OCI-LY7 (cell line): ENCODE measurements around the gene GGTA1. TPM values are rescaled to one million over a fixed set of nuclear protein-coding genes. Genes with fewer than 3 reads are reported as not detected.

Source experiments
- BruUV-seq: library from RNA; stranded (reverse); fragments of 400-500 nt; replicated peaks from 2 replicates; lab custom pipeline; 2021; lab: Mats Ljungman, UMichigan
- CTCF ChIA-PET: fragments of 300-600 bp; sonication (Branson Sonifier 250); formaldehyde crosslinking; loops from one replicate; lab custom pipeline; 2022; ENCODE audit warnings: antibody characterized with exemption; ENCODE audit not compliant: unreplicated experiment; lab: Charles Lee
- POLR2A ChIA-PET: fragments of 300-600 bp; sonication (Branson Sonifier 250); formaldehyde crosslinking; loops from one replicate; lab custom pipeline; 2022; ENCODE audit warnings: antibody characterized with exemption; lab: Charles Lee
- DNase-seq: peaks from one replicate; pipeline ENCODE4 v3.0.0-alpha.2; 2015; ENCODE audit warnings: low spot score
- H2AFZ ChIP-seq: fragments of 200-600 bp; sonication (generic), shearing (Covaris generic); 2 replicates; pipeline ENCODE4 v1.6.1; 2014; ENCODE audit warnings: mild to moderate bottlenecking, antibody characterized with exemption, low read length, moderate library complexity
- H3K27ac ChIP-seq: fragments of 200-600 bp; sonication (generic); 2 replicates; pipeline ENCODE4 v1.5.1; 2014; ENCODE audit warnings: mixed run types, low read depth, mild to moderate bottlenecking, moderate library complexity, low read length, inconsistent platforms; ENCODE audit not compliant: poor library complexity, severe bottlenecking
- H3K36me3 ChIP-seq: fragments of 200-600 bp; sonication (generic); 2 replicates; pipeline ENCODE4 v1.6.1; 2014; ENCODE audit warnings: mild to moderate bottlenecking, antibody characterized with exemption, low read length, moderate library complexity, mixed read lengths; ENCODE audit not compliant: insufficient read depth
- H3K4me1 ChIP-seq: fragments of 200-600 bp; sonication (generic); 2 replicates; pipeline ENCODE4 v1.5.1; 2014; ENCODE audit warnings: mild to moderate bottlenecking, low read length; ENCODE audit not compliant: insufficient read depth, poor library complexity, severe bottlenecking
- H3K4me2 ChIP-seq: fragments of 200-600 bp; sonication (generic); 2 replicates; pipeline ENCODE4 v1.6.1; 2014; ENCODE audit warnings: mild to moderate bottlenecking, low read length
- H3K4me3 ChIP-seq: fragments of 200-600 bp; sonication (generic); 2 replicates; pipeline ENCODE4 v1.5.1; 2014; ENCODE audit warnings: mild to moderate bottlenecking, low read depth, low read length; ENCODE audit not compliant: poor library complexity, severe bottlenecking
- H3K79me2 ChIP-seq: fragments of 200-600 bp; sonication (generic); 2 replicates; pipeline ENCODE4 v1.6.1; 2016; ENCODE audit warnings: low read depth, mild to moderate bottlenecking, low read length, moderate library complexity, mixed read lengths; ENCODE audit not compliant: insufficient read depth
- H3K9me2 ChIP-seq: fragments of 200-600 bp; sonication (generic); 2 replicates; pipeline ENCODE4 v1.6.1; 2016; ENCODE audit warnings: mild to moderate bottlenecking, low read length, mixed read lengths; ENCODE audit not compliant: insufficient read depth
- H3K9me3 ChIP-seq: fragments of 200-600 bp; sonication (generic); 2 replicates; pipeline ENCODE4 v1.6.1; 2014; ENCODE audit warnings: mild to moderate bottlenecking, mixed run types, low read length, mixed read lengths
- H4K20me1 ChIP-seq: fragments of 200-600 bp; sonication (generic); 2 replicates; pipeline ENCODE4 v1.6.1; 2014; ENCODE audit warnings: mild to moderate bottlenecking, antibody characterized with exemption, low read length, moderate library complexity, mixed read lengths; ENCODE audit not compliant: insufficient read depth
- CTCF ChIP-seq: fragments of 200-600 bp; sonication (generic); conservative IDR thresholded peaks from 2 replicates; pipeline ENCODE4 v1.5.1; 2014; ENCODE audit warnings: mild to moderate bottlenecking, antibody characterized with exemption, low read length, moderate library complexity, mixed read lengths
- EZH2phosphoT487 ChIP-seq: fragments of 200-600 bp; sonication (generic); IDR thresholded peaks from 2 replicates; pipeline ENCODE4 v1.6.1; 2018; ENCODE audit warnings: low read depth, borderline replicate concordance, mild to moderate bottlenecking, mixed run types, antibody characterized with exemption, low read length, moderate library complexity, mixed read lengths
- intact Hi-C: fragments of 100-400 bp; cut with micrococcal nuclease; formaldehyde crosslinking; loops from one replicate; pipeline ENCODE4 v1.10.0; 2022; ENCODE audit not compliant: unreplicated experiment
- total RNA-seq, 2 experiments: library from RNA; depleted of rRNA in 1 of 2; stranded (reverse); fragments of >200 nt in 1 of 2; shearing (Covaris generic) in 1 of 2; gene quantifications; 2 replicates each; pipeline ENCODE4 v1.2.3, GENCODE V29; 2014 to 2022

The GGTA1 gene
- total RNA-seq, 2 experiments from 2014 or later = not detected

- H3K79me2 ChIP-seq = no peaks in the 10 kb centered on the region
- H3K27ac ChIP-seq = no peak overlapping the region
- H3K4me2 ChIP-seq = no peak overlapping the region
- no peak for TF ChIP-seq EZH2phosphoT487
- TF ChIP-seq CTCF = no peak
- intact Hi-C loops = no loop called here
- no peaks in the 10 kb centered on the region for H3K36me3 ChIP-seq
- no peaks in the 10 kb centered on the region for H4K20me1 ChIP-seq
- CTCF ChIA-PET = no interaction called here
- POLR2A ChIA-PET = no interaction called here
- H3K9me2 ChIP-seq = no peaks in the 10 kb centered on the region
- H3K9me3 ChIP-seq = no peaks in the 10 kb centered on the region
- no TSS peak for BruUV-seq
- H2AFZ ChIP-seq = no peak overlapping the region
- DNase-seq = no peak
- no peaks in the 10 kb centered on the region for H3K4me1 ChIP-seq
- H3K4me3 ChIP-seq = no peak overlapping the region
These were observed 33.2 kb upstream of the GGTA1 start for GRCh38 chr9:121532881-121533280.

GRCh38 chr9:121529237-121529987 lies 29.8 kb upstream of the GGTA1 start:
- no TSS peak for BruUV-seq
- POLR2A ChIA-PET = no interaction called here
- no peaks in the 10 kb centered on the region for H3K36me3 ChIP-seq
- intact Hi-C loops = no loop called here
- H3K4me2 ChIP-seq = no peak overlapping the region
- H3K9me2 ChIP-seq = no peaks in the 10 kb centered on the region
- H3K4me1 ChIP-seq = no peaks in the 10 kb centered on the region
- no peak overlapping the region for H3K4me3 ChIP-seq
- no peak for DNase-seq
- no peaks in the 10 kb centered on the region for H3K9me3 ChIP-seq
- H3K79me2 ChIP-seq = no peaks in the 10 kb centered on the region
- no peak overlapping the region for H3K27ac ChIP-seq
- CTCF ChIA-PET = no interaction called here
- TF ChIP-seq EZH2phosphoT487 (no peak), CTCF (no peak)
- H4K20me1 ChIP-seq = no peaks in the 10 kb centered on the region
- no peak overlapping the region for H2AFZ ChIP-seq

DNA sequence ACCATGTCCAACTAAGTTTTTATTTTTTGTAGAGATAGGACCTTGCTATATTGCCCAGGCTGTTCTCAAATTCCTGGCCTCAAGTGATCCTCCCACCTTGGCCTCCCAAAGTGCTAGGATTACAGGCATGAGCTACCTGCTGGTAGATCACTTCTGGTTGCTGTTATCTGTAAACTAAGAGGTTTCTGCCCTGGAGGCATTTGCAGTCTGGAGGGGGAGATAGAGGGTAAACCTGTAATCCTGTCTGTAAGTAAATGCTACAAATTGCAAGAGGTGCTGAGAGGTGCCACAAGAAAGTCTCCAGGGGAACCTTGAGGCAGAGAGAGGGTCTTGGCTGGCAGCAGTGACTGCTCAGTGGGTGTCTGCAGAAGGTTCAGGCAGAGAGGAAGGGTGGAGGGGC lies 29.0 kb upstream of the GGTA1 start:
- Histone ChIP-seq H3K4me2 (no peak overlapping the region), H3K4me3 (no peak overlapping the region), H3K9me3 (no peaks in the 10 kb centered on the region), H3K27ac (no peak overlapping the region), H3K36me3 (no peaks in the 10 kb centered on the region), H2AFZ (no peak overlapping the region), H4K20me1 (no peaks in the 10 kb centered on the region), H3K9me2 (no peaks in the 10 kb centered on the region), H3K4me1 (no peaks in the 10 kb centered on the region), H3K79me2 (no peaks in the 10 kb centered on the region)
- CTCF ChIA-PET = no interaction called here
- no peak for DNase-seq
- POLR2A ChIA-PET = no interaction called here
- BruUV-seq = no TSS peak
- no peak for TF ChIP-seq CTCF
- no peak for TF ChIP-seq EZH2phosphoT487
- intact Hi-C loops = no loop called here
